Measurements from ENCODE around the gene TCHP. TPM values are rescaled to one million over a fixed set of nuclear protein-coding genes. Genes with fewer than 3 reads are reported as not detected.

Gene TCHP
- total RNA-seq (2016; rRNA removed; fragmentation: Illumina TruSeq; extraction: Trizol): 10.4 and 12.2 TPM in 2 replicates
- 2.5 and 2.6 TPM in 2 replicates for total RNA-seq (2016; cell fraction: cytosol; rRNA removed; fragmentation: Illumina TruSeq; extraction: Trizol; ENCODE audit: low read depth)
- 8.5 and 11.7 TPM in 2 replicates for total RNA-seq (2016; cell fraction: insoluble cytoplasmic fraction; rRNA removed; fragmentation: Illumina TruSeq; extraction: Trizol)
- 5.2 and 5.6 TPM in 2 replicates for total RNA-seq (2016; cell fraction: membrane; rRNA removed; fragmentation: Illumina TruSeq; extraction: Trizol)
- total RNA-seq (2016; cell fraction: nucleus; rRNA removed; fragmentation: Illumina TruSeq; extraction: Trizol): 12.5 and 13.8 TPM in 2 replicates
- 6.3 and 6.7 TPM in 2 replicates for polyA plus RNA-seq (2011; rRNA removed)
- polyA plus RNA-seq (2011; cell fraction: cytosol; rRNA removed): 4.3 and 5.7 TPM in 2 replicates
- 32.3 and 36.3 TPM in 2 replicates for polyA plus RNA-seq (2011; cell fraction: nucleus; rRNA removed)
- polyA plus RNA-seq (2012): 7.6 and 9.7 TPM in 2 replicates
- 1.2 and 1.4 TPM in 2 replicates for polyA plus RNA-seq (2016; cell fraction: cytosol; fragmentation: Illumina TruSeq; extraction: Trizol; ENCODE audit: low read depth)
- polyA plus RNA-seq (2016; cell fraction: insoluble cytoplasmic fraction; fragmentation: Illumina TruSeq; extraction: Trizol; ENCODE audit: low read depth): 11.8 and 12.5 TPM in 2 replicates
- polyA plus RNA-seq (2016; cell fraction: membrane; fragmentation: Illumina TruSeq; extraction: Trizol; ENCODE audit: low read depth): 3.1 and 3.4 TPM in 2 replicates
- 29.5 and 29.6 TPM in 2 replicates for polyA plus RNA-seq (2016; cell fraction: nucleus; fragmentation: Illumina TruSeq; extraction: Trizol; ENCODE audit: insufficient read depth, low read depth)
- polyA minus RNA-seq (2011; rRNA and poly(A)+ RNA removed; ENCODE audit: low replicate concordance): 5.0 and 14.9 TPM in 2 replicates
- polyA minus RNA-seq (2011; cell fraction: cytosol; rRNA and poly(A)+ RNA removed): 1.4 and 1.7 TPM in 2 replicates
- 11.3 and 11.8 TPM in 2 replicates for polyA minus RNA-seq (2011; cell fraction: nucleus; rRNA and poly(A)+ RNA removed)
- percentile 68 among the genes with signal in this experiment for Bru-seq, nascent RNA
- percentile 65 among the genes with signal in this experiment for BruChase-seq, experiment 1, labeled RNA remaining after a 6-hour chase
- percentile 73 among the genes with signal in this experiment for BruChase-seq, experiment 2, labeled RNA remaining after a 2-hour chase
- long read RNA-seq, experiment 1, partial matches to known transcripts: 6 of 14 reads
- long read RNA-seq, experiment 1, other reads (novel, unspliced or antisense): 4 of 14 reads
- long read RNA-seq, experiment 2, partial matches to known transcripts: 9 of 21 reads
- long read RNA-seq, experiment 2, other reads (novel, unspliced or antisense): 8 of 21 reads

GRCh38 chr12:109899783-109900751 lies at the start of gene TCHP:
TSS of gene TCHP (plus strand) at chr12:109900274. CDS start at chr12:109903027, 2,753 bp downstream.
- intact Hi-C loops (cut with micrococcal nuclease; ENCODE audit: unreplicated experiment) (no loop called here), in situ Hi-C loops (cut with HindIII; ENCODE audit: extremely low pct_ligation_motif_present, low pct_unique_long_range_greater_than_20kb) (no loop called here)
- CTCF ChIA-PET (ENCODE audit: low intra/inter-chr PET ratio, low total read pairs): interaction anchor here (1.1 kb wide), 1 partner anchor 95 kb away, joined by 3 read pairs; no protein-coding TSS in a partner anchor
- DNase-seq (ENCODE audit: low spot score) (peak; percentile 73), ATAC-seq (peak; percentile 89), FAIRE-seq (peak; percentile 87)
- POLR2A ChIA-PET: interaction anchor here (0.6 to 2.0 kb wide), 6 partner anchors 9 to 224 kb away, joined by 3 to 6 read pairs (median 4); no protein-coding TSS in a partner anchor
- peak within 1 kb of the TSS; percentile 96 for H2AFZ ChIP-seq (ENCODE audit: low read length)
- BruUV-seq (replicated peaks): TSS peak; percentile 61
- H3K4me3 ChIP-seq (replicated peaks in 1 of 3; ENCODE audit: insufficient read depth in 1 of 3, low read depth in 2 of 3, low read length in 3 of 3): peak within 1 kb of the TSS; percentile 68 to 81 (median 76)
- H3K36me3 ChIP-seq (replicated peaks in 1 of 2; ENCODE audit: control insufficient read depth in 1 of 2, insufficient read depth in 2 of 2, low read length in 2 of 2): peaks cover 4 to 21% of the 10 kb centered on the region in 2 experiments
- H3K79me2 ChIP-seq (ENCODE audit: insufficient read depth, low read length): peaks cover 18% of the 10 kb centered on the region
- H3K9ac ChIP-seq (ENCODE audit: insufficient read depth, low read depth, low read length): peak within 1 kb of the TSS; percentile 83
- WGBS (ENCODE audit: low lambda C conversion rate): 3% methylated on average over 29 of the region's 69 CpGs
- no peaks in the 10 kb centered on the region for H3K9me3 ChIP-seq (ENCODE audit: low read length)
- H3K27ac ChIP-seq (ENCODE audit: extremely low read length, insufficient read depth, low read length): peak within 1 kb of the TSS; percentile 74
- H3K4me2 ChIP-seq (ENCODE audit: low read depth, low read length): peak within 1 kb of the TSS; percentile 96
- H3K27me3 ChIP-seq (ENCODE audit: control insufficient read depth in 1 of 2, insufficient read depth in 2 of 2, low read length in 2 of 2): no peaks in the 10 kb centered on the region; a peak in 1 of 5 replicates
- H4K20me1 ChIP-seq (ENCODE audit: insufficient read depth, low read length): no peaks in the 10 kb centered on the region
- peaks cover 49% of the 10 kb centered on the region for H3K4me1 ChIP-seq (ENCODE audit: insufficient read depth, low read length)
- TF ChIP-seq TCF12 (IDR thresholded peaks at IDR 0.05) (no peak), TCF12 (CRISPR knock-in tag; IDR thresholded peaks at IDR 0.05) (peak; percentile 78; the same call in 1 of the 2 replicates), KDM5B (CRISPR knock-in tag; IDR thresholded peaks at IDR 0.05; ENCODE audit: borderline replicate concordance) (peak; percentile 77), NCOA2 (CRISPR knock-in tag; IDR thresholded peaks at IDR 0.05) (peak; percentile 37), KDM2A (CRISPR knock-in tag; IDR thresholded peaks at IDR 0.05; ENCODE audit: borderline replicate concordance, low read depth) (peak; percentile 95), ZNF644 (CRISPR knock-in tag; IDR thresholded peaks at IDR 0.05; ENCODE audit: low read depth) (peak; percentile 41; the same call in 1 of the 2 replicates), PTBP1 (IDR thresholded peaks at IDR 0.05; ENCODE audit: low read depth, low read length, poor library complexity, severe bottlenecking) (peak; percentile 89), ZNF451 (CRISPR knock-in tag; IDR thresholded peaks at IDR 0.05) (peak; percentile 55; the same call in 1 of the 2 replicates), MED13 (CRISPR knock-in tag; IDR thresholded peaks at IDR 0.05) (0 out of 2 replicates have a peak, but pooled peaks have one; percentile 30)
- TF ChIP-seq, protein P1, sequence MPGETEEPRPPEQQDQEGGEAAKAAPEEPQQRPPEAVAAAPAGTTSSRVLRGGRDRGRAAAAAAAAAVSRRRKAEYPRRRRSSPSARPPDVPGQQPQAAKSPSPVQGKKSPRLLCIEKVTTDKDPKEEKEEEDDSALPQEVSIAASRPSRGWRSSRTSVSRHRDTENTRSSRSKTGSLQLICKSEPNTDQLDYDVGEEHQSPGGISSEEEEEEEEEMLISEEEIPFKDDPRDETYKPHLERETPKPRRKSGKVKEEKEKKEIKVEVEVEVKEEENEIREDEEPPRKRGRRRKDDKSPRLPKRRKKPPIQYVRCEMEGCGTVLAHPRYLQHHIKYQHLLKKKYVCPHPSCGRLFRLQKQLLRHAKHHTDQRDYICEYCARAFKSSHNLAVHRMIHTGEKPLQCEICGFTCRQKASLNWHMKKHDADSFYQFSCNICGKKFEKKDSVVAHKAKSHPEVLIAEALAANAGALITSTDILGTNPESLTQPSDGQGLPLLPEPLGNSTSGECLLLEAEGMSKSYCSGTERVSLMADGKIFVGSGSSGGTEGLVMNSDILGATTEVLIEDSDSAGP (CRISPR knock-in tag; IDR thresholded peaks at IDR 0.05; ENCODE audit: borderline replicate concordance): peak; percentile 82; the same call in 1 of the 2 replicates
- TF ChIP-seq, protein P2, sequence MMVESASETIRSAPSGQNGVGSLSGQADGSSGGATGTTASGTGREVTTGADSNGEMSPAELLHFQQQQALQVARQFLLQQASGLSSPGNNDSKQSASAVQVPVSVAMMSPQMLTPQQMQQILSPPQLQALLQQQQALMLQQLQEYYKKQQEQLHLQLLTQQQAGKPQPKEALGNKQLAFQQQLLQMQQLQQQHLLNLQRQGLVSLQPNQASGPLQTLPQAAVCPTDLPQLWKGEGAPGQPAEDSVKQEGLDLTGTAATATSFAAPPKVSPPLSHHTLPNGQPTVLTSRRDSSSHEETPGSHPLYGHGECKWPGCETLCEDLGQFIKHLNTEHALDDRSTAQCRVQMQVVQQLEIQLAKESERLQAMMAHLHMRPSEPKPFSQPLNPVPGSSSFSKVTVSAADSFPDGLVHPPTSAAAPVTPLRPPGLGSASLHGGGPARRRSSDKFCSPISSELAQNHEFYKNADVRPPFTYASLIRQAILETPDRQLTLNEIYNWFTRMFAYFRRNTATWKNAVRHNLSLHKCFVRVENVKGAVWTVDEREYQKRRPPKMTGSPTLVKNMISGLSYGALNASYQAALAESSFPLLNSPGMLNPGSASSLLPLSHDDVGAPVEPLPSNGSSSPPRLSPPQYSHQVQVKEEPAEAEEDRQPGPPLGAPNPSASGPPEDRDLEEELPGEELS (CRISPR knock-in tag; IDR thresholded peaks at IDR 0.05): peak; percentile 46
- TF ChIP-seq, protein P3, sequence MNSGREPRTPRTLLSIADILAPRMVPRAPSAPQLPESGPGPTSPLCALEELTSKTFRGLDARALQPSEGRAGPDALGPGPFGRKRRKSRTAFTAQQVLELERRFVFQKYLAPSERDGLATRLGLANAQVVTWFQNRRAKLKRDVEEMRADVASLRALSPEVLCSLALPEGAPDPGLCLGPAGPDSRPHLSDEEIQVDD (CRISPR knock-in tag; IDR thresholded peaks at IDR 0.05; ENCODE audit: borderline replicate concordance): peak; percentile 31; the same call in 1 of the 2 replicates

Measured in HepG2 (cell line).